Stimulated activated CD8-positive, alpha-beta memory T cell treated with anti-CD3 and anti-CD28 coated beads, Interleukin-15, amount 100 ng/mL, for 48 hours (primary cell): ENCODE data around the gene ZNF503.

Experiments
- DNase-seq, 2 donors: peaks; one replicate each; pipeline ENCODE4 v3.0.0-alpha.2; 2020; ENCODE audit warnings: low read depth in 2 of 2

The ZNF503 gene

DNA sequence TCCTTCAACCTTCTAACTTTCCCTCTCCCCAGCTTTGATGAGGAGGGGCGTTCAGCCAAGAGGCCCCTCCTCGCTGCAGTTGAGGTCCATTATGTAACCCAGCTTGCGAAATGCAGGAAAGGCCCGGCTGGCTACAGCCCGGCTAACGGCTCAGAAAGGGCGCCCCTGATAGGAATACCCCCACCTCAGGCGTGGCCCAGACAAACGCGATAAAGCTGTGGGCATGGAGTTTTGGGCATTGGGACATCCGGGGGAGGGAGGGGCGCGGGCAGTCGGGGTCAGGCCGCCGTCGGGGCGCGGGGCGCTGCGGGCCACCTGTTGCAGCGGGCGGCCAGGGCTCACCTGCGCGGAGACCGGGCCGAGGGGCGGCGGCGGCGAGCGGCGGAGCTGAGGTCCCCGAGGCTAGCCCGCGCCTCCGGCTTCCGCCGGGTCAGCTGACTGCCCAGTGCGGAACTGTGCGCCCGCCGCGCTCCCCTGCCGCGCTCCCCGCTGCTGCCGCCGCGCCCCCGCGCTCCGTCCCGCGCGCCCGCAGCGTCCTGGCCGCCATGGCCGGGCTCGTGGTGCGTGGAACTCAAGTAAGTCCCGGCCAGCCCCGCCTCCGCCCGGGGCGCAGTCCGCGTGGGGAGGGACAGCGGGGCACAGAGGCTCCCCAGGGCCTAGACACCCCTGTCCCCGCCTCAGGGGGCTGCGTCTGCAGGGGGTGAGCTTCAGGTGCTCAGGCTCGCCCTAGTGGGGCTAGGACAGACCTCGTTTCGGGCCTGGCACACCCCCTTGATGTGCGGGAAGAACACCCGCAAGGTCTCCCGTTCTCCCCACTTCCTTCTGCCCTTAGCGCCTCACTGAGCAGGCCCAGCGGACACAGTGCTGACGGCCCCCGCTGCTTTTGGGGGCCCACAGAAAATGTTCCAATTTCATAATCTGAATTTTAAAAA is 29.9 kb upstream of the ZNF503 start, which contains the start of gene LRMDA:
TSS of gene LRMDA (plus strand) at position 445 of the 932 bp plus-strand sequence.
- DNase-seq, result no peak

DNA sequence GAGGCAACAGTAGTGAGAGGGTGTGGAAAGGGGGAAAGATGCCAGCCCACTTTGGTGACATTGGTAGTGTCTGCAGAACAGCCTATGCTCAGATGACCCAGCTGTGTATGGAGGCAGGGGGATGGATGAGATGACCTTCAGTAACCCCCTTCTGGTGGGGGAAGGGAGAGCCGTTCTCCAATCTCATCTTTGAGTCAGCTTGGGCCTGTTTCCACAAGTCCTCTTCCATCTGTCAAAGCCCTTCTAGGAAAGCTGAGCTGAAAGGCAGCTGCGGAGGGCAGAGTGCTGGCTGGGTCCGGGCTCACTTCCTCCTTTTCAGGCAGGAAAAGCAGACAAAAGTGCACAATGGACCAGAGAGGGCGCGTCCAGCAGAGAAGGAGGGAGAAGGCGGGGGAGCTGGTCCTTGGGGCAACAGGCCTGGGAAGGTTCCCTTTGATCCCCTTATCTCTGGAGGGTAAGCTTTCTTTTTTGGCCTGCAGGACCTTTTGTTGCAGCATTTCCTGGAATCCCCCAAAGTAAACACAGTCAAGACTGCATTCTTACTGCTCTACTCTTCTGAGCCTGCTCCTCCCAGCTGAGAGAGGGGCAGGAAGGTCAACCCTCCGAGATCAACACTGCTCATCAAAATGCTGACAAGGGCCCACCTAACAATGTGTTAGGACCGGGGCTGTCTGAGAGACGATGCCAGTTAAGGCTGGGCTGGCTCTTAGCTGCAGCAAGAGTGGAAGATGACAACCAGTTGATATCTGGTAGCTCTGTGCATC is 28.6 kb upstream of the ZNF503 start:
- DNase-seq, result no peak

DNA sequence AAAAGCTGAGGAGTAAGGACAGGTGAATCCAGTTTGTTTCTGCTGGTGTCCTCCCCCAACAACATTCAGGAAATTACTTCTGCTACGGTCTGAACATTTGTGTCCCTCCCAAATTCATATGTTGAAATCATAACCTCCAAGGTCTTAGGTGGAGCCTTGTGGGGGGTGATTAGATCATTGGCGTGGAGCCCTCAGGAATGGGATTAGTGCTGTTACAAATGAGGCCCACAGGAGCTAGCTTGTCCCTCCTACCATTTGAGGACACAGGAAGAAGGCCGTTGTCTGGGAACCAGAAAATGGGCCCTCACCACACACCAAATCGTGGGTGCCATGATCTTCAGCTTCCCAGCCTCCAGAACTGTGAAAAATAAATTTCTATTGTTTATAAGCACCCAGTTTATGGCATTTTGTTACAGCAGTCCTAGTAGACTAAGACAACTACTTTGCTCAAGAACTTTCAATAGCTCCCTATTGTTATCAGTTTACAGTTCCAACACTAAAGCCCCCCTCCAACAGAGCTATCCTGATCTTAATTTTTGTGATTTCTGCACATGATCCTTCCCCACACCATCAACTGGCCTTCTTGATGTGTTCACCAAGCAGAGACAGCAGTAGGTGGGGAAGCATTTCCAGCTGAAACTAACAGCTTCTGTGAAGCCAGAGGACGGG is 27.7 kb upstream of the ZNF503 start:
- DNase-seq, result no peak

DNA sequence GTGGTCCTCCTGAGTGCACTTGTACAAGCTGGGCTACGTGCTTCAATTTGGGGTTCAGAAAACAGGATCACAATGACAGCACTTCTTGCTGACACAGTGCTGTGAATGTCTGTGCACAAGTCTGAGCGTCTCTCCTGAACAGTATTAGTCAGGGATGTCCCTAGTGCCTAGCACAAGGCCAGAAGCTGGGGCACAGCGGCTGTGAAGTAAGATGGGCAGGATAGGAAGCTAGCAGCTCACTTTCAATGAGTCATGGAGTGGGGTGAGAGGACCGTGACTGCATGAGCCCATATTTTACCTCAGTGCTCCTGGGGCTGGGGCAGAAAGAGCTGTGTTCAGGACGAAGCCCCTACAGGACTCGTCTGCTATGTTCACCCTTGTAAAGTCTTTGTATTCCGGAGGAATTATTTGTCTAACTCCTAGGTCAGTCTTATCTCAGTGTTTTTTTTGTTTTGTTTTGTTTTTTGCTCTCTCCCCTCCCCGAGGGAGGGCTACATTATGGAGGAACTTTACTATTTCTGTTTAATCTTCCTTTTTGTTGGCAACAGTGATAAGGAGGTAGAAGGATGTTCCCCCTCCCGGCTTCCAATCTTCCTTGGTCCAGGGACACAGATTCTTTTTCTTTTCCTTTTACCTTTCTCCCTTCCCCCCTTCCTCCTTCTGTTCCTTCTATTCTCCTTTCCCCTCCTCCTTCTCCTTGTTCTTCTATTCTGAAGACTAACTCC is 27.0 kb upstream of the ZNF503 start:
- no peak for DNase-seq

DNA sequence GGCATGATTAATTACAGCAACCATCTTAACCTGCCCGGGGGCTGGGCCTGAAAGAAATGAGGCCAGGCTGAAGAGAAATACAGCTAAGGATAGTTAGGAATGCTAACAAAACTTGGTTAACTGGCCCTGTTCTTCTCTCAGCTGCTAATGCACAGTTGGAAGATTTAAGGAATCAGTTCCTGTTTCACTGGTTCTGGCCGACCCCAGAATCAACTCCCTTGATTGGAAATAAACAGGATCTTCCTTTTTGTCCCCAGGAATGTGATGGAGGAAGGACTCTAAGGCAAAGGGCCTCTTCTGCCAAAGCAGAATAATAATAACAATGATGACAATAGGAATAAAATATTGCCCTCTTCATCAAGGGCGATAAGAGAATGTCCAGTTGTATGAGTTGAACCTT is 26.4 kb upstream of the ZNF503 start:
- DNase-seq, result no peak

DNA sequence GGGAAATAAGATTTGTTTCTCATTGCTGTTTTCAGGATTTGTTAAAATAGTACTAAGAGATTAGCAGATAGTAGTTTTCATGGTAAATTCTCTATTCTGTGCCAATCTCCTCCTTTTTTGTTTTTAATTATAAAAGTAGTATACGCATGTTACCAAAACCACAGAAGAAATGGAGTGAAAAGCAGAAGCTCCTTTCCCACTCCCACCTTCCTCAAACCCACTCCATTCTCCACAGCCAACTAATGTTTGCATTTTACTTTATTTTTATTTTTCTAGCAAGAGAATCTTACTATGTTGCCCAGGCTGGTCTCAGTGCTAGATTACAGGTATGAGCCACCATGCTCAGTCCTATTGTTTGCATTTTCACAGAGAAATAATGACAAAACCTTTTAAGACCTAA is 25.3 kb upstream of the ZNF503 start:
- DNase-seq, result no peak

DNA sequence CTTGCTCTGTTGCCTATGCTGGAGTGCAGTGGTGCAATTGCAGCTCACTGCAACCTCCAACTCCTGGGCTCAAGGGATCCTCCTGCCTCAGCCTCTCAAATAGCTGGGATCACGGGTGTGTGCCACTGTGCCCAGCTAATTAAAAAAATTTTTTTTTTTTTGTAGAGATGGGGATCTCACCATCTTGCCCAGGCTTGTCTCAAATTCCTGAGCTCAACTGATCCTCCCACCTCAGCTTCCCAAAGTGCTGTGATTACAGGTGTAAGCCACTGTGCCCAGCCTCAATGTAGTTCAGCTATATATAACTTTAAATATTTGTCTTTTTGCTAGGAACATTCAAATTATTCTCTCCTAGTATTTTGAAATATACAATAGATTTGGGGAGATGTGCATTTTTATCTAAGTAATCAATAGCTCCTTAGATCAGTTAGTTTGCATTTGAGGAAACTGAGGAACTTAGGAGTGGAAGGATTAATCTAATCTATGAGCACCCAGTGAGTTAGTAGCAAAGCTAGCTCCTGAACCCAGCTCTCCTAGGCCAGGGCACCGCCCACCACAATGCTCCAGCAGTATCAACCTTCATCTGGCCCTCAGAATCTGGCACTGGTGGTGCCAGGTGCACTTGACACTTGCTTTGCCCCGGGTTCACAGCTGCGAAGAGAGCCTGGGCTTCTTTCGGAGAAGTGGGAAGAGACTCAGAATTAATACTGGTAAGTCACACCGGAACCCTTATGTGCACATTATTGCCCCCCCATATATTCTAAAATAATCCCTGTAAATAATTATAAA is 23.9 kb upstream of the ZNF503 start:
- no peak for DNase-seq

DNA sequence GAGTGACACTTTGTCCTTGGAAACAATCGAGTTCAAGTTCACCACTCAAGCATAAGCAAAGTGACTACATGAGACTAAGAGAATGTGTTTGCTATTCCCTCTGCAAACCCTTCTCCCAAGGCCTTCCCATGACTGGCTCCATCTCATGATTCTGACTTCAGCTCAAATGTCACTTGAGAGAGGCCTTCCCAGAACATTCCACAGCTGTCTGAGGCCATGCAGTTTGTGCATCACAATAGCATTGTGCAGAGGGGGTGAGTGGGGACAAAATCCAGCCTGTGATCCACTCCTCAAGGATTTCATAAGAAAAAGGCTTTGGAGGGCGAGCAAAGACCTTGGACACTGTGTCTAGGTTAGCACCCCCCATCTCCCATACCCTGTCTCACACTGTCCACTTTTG is 23.0 kb upstream of the ZNF503 start:
- DNase-seq, result no peak

DNA sequence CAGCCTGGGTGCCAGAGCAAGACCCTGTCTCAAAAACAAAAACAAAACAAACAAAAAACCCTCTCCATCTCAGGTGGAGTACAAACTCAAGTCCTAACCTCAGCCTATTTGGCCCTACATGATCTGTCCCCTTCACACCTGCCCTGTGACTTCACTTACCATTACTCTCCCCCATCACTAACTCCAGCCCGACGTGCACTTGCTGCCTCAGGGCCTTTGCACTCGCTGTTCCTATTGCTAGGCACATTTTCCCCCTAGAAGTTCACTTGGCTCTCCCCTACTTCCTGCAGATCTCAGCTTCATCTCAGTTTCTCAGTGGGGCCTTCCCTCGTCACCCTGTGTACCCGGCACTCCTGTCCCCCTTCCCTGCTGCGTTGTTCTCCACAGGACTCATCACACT is 21.3 kb upstream of the ZNF503 start:
- no peak for DNase-seq

DNA sequence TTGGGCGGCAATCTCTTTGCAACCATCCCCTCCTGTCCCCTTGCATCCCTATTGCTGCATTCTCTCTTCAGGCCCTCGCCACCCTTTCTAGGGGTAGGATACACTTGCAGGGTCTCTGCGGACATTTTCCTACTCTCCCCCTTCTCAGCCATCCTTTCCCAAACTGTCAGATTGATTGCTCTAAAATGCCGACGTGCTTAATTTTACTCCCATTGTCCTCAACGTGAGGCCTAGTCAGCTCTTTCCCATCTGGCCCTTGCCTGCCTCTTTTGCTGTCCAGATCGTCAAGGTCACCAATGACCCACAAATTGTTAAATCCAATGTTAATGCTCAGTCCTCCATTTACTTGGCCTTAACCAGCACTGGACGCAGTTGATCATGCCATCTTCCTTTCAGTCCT is 17.1 kb upstream of the ZNF503 start:
- DNase-seq, result no peak

DNA sequence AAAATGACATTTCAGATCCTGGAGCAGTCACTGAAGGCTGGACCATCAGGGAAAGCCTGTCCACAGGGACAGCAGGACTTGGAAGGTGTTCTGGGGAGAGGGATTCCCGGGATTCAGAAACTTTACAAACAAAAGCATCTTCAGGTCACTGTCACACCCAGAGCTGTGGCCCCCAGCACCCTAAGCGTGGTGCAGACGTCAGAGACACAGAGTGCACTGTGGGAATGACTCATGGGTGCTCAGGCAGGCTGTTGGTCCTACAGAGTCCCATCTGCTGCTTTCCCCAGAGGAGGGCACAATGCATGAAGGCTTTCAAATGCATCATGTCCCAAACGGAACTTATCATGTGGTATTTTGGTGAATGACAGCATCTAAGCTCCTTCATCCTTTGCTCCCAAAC is 16.7 kb upstream of the ZNF503 start:
- no peak for DNase-seq

DNA sequence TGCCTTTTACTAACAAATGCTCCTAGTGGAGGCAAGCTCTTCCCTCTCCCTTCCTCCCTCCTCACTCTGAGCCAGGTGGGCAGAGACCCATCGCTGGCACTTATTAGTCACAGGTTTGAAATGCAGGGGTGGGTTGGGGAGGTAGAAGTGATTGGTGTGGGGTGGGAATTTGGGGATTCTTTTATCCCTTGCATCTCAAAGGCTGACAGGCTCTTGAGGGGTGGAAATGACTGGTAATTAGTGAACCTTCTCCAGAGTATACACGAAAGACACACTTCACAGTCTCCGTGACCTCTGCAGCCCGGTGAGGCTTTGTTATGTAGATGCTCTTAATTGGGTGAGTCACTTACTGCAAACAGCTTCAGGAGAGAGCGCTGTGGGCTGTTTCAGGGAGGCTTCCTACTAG is 16.0 kb upstream of the ZNF503 start:
- DNase-seq, result no peak

DNA sequence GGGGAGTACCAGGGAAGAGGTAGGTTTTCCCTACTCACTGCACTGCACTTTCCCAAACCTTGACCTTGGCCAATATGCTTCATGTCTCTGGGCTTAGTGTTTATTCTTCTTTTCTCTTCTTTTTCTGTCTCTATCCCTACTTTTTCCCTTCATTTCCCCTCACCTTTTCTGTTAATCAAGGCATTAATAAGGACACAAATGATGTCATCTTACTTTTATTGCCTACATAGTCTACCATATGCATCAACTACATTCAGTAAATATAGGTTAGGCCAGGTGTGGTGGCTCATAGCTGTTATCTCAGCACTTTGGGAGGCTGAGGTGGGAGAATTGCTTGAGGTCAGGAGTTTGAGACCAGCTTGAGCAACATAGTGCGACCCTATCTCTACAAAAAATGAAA is 13.0 kb upstream of the ZNF503 start:
- no peak for DNase-seq

DNA sequence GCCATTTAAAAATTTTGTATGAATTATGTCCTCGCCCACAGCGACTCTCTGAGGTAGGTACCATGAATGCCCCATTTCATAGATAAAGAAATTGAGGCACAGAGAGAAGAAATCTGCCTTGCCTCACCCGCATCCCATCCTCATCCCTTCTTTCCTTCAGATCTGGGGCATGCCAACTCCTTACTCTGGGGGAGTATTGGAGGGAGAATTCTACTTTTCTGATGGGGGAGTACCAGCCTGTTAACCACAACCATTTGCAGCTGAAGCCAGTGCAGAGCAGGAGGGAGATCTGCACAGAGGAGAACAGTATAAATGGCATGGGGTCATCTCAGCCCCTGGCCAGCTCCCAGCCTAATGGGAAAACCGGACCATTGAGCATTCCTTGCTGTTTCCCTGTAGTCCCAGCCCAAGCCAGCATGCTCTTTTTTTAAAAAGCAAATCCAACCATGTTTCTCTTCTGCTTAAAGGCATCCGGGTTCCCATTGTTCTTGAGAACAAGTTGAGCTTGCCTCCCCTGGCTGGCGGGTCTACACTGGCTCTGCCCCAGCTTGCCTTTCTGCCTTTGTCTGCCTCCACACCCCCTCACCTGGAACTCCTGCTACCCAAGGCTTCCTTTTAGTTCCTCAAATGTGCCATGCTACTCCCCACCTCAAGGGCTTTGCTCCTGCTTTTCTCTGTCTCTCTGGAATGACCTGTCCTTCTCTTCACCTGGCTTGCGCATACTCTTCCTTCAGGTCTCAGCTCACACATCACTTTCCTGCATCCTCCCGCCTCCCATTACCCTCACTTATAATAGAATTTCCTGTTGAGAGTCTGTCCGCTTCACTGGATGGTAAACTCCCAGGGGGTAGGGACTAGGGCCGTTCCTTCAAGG is 8.8 kb upstream of the ZNF503 start:
- DNase-seq, result no peak

DNA sequence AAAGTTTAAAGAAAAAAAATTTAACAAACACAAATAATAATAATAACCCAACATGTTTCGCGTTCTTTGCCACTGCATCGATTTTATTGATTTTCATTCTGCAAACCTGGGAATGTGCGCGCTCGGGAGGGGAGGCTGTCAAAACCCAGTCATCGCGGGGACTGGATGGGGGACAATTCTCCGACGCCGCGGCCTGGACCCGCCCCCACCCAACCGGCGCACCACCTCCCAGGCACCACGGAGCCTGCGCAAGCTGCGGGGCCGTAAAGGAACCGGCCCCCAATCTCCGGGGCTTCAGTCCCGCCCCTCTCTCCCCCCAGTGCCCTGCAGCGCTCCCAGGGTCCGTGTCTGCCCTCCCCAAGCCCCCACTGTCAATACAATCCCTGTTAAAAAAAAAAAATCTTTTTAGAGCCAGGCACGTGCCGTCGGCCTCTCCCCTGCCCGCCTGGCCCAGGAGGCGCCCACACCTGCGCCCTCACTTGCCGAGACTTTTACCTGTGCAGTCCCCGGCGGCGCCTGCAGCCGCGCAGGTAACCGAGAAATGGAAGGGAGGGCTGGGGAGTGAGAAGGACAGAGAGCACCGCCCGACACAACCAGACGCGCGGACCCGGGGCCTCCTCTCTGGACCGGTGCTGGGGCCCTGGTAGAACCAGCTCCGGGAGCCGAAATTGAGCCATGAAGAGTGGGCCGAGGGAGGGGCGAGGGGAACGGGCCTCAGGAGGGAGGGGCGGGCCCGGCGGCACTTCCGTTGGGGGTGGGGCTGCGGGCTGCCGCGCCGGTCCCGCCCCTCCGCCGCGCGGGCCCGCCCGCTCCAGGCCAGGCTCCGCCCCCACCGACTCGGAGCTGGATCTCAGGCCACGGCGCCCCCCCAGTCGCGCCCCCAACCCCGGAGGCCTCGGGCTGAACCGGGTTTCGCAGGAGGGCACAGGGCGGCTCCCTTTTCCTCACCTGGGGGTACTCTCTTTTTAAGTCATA is 7.6 kb upstream of the ZNF503 start:
- no peak for DNase-seq

DNA sequence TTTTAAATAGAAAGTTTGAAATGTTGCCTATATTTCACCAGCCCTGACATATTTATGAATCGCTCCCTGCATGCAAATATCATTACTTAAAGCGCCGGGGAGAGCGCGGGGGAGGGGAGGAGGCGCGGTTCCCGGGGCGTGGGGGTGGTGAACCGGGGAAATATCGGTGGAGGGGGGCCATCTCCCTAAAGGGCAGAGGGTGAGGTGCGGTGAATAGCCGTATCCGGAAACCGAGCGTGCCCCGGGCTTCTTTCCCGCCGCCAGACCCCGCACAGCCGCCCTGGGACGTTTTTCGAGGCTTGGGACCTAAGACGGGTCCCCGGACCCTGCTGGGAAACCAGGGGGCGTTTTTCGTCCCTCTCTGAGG is 6.9 kb upstream of the ZNF503 start:
- no peak for DNase-seq

DNA sequence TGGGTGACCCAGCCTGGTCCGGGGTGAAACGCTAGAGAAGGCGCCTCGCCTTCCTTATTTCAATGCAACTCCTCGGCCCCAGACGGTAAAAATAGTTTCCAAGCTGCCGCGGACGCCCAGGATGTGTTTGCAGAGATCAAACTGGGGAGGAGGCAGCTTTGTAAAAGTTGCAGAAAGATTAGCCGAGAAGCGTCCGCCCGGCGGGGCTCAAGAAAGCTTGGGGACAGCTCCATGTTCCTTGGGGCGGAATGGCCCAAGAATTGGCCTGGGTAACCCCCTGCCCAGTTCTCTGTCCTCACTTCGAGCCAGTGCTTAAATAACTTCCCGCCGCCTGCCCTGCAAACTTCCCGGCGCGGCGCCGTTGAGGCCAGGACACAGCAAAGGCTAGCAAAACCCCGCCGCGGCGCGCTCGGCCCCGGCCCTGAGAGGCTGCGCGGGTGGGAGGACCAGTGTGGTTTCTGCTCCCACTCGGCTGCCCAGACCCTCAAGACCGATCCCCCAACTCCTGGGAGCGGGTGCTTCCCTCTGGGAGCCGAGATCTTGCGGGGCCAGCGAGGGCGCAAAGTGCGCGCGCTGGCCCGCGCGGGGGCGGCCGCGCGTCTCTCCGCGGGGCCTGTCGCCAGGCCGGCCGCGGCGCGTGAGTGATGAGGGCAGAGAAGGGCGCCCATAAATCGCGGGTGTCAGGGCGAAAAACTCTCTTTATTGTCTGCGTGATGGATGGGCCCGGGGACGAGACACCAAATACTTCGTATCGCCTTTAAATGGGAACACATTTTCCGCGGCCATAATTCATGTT is 6.3 kb upstream of the ZNF503 start:
- no peak for DNase-seq

DNA sequence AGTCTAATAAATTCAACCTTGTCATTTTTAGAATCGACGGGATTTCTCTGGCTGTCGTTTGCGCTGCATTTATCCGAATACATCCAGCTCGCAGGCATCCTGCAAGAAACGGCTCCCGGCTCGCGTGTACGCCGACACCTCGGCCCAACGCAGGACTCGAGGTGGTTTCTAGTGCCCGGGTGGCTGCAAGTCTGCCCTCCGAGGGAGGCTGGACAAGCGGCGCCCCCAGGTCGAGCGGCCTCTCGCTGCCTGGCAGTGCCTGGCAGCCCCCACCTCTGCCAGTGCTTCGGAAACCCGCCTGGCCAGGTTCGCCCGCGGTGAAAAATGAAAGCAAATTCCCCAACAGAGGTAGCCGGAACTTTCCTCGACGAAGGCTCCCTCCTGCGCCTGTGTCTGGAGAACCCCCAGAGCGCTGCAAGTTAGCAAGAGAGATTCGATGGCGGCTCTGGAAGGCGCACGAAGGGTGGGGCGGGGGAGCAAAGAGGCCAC is 5.7 kb upstream of the ZNF503 start:
- no peak for DNase-seq
